Measurements from ENCODE around the gene PRTG. TPM values are rescaled to one million over a fixed set of nuclear protein-coding genes. Genes with fewer than 3 reads are reported as not detected.

Gene PRTG
- total and polyA plus RNA-seq, 2 of the 13 experiments (the other 11 are each of a cell fraction or from before 2014, with no cell fraction given): 13.2 to 22.3 TPM

GRCh38 chr15:55652909-55653495 lies 90.0 kb downstream of the PRTG start:
- Histone ChIP-seq H3K79me2 (ENCODE audit: insufficient read depth, low read length) (no peaks in the 10 kb centered on the region), H2AFZ (ENCODE audit: low read length) (no peak overlapping the region), H3K4me1 (ENCODE audit: insufficient read depth, low read length) (no peaks in the 10 kb centered on the region), H3K9ac (ENCODE audit: insufficient read depth, low read depth, low read length) (no peak overlapping the region), H3K27me3 (ENCODE audit: control insufficient read depth in 1 of 2, insufficient read depth in 2 of 2, low read length in 2 of 2) (no peaks in the 10 kb centered on the region), H4K20me1 (ENCODE audit: insufficient read depth, low read length) (no peaks in the 10 kb centered on the region), H3K27ac (ENCODE audit: extremely low read length, insufficient read depth, low read length) (no peak overlapping the region), H3K36me3 (replicated peaks in 1 of 2; ENCODE audit: control insufficient read depth in 1 of 2, insufficient read depth in 2 of 2, low read length in 2 of 2) (no peaks in the 10 kb centered on the region), H3K4me3 (replicated peaks in 1 of 3; ENCODE audit: insufficient read depth in 1 of 3, low read depth in 2 of 3, low read length in 3 of 3) (no peak overlapping the region), H3K9me3 (ENCODE audit: low read length) (no peaks in the 10 kb centered on the region), H3K4me2 (ENCODE audit: low read depth, low read length) (no peak overlapping the region)
- TF ChIP-seq MAFK (conservative IDR thresholded peaks at IDR 0.05 in 1 of 2, IDR thresholded peaks at IDR 0.05 in 1 of 2; ENCODE audit: low read length in 2 of 2) (peak in 1 of 2 experiments; percentile 50; a peak in 2 of 4 replicates), POLR2A (IDR thresholded peaks at IDR 0.05; ENCODE audit: insufficient read depth in 1 of 2, low read depth in 2 of 2, low read length in 2 of 2) (no peak)
- DNase-seq (ENCODE audit: low spot score) (no peak), FAIRE-seq (no peak), ATAC-seq (no peak)
- CTCF ChIA-PET (ENCODE audit: low intra/inter-chr PET ratio, low total read pairs): no interaction called here
- WGBS (ENCODE audit: low lambda C conversion rate): 97% methylated on average over 3 of the region's 3 CpGs
- POLR2A ChIA-PET: no interaction called here
- intact Hi-C loops (cut with micrococcal nuclease; ENCODE audit: unreplicated experiment) (no loop called here), in situ Hi-C loops (cut with HindIII; ENCODE audit: extremely low pct_ligation_motif_present, low pct_unique_long_range_greater_than_20kb) (loop anchor here (5.0 kb wide), 1 partner anchor 149 kb away; no protein-coding TSS in a partner anchor)
- BruUV-seq (replicated peaks): no TSS peak

GRCh38 chr15:55652359-55652758 lies 90.6 kb downstream of the PRTG start:
- Histone ChIP-seq H3K36me3 (replicated peaks in 1 of 2; ENCODE audit: control insufficient read depth in 1 of 2, insufficient read depth in 2 of 2, low read length in 2 of 2) (no peaks in the 10 kb centered on the region), H3K4me3 (replicated peaks in 1 of 3; ENCODE audit: insufficient read depth in 1 of 3, low read depth in 2 of 3, low read length in 3 of 3) (no peak overlapping the region), H3K4me2 (ENCODE audit: low read depth, low read length) (no peak overlapping the region), H3K9ac (ENCODE audit: insufficient read depth, low read depth, low read length) (no peak overlapping the region), H3K27ac (ENCODE audit: extremely low read length, insufficient read depth, low read length) (no peak overlapping the region), H3K27me3 (ENCODE audit: control insufficient read depth in 1 of 2, insufficient read depth in 2 of 2, low read length in 2 of 2) (no peaks in the 10 kb centered on the region), H3K4me1 (ENCODE audit: insufficient read depth, low read length) (no peaks in the 10 kb centered on the region), H3K79me2 (ENCODE audit: insufficient read depth, low read length) (no peaks in the 10 kb centered on the region), H4K20me1 (ENCODE audit: insufficient read depth, low read length) (no peaks in the 10 kb centered on the region), H3K9me3 (ENCODE audit: low read length) (no peaks in the 10 kb centered on the region), H2AFZ (ENCODE audit: low read length) (no peak overlapping the region)
- DNase-seq (ENCODE audit: low spot score) (no peak), ATAC-seq (no peak), FAIRE-seq (no peak)
- in situ Hi-C loops (cut with HindIII; ENCODE audit: extremely low pct_ligation_motif_present, low pct_unique_long_range_greater_than_20kb) (loop anchor here (5.0 kb wide), 1 partner anchor 150 kb away; no protein-coding TSS in a partner anchor), intact Hi-C loops (cut with micrococcal nuclease; ENCODE audit: unreplicated experiment) (no loop called here)
- WGBS (ENCODE audit: low lambda C conversion rate): 95% methylated on average over 7 of the region's 7 CpGs
- CTCF ChIA-PET (ENCODE audit: low intra/inter-chr PET ratio, low total read pairs): no interaction called here
- POLR2A ChIA-PET: no interaction called here
- no TSS peak for BruUV-seq (replicated peaks)
- TF ChIP-seq ELF4 (CRISPR knock-in tag; IDR thresholded peaks at IDR 0.05; ENCODE audit: borderline replicate concordance) (no peak), FOXA1 (IDR thresholded peaks at IDR 0.05) (no peak), FOXA1 (CRISPR knock-in tag; IDR thresholded peaks at IDR 0.05) (no peak), ZNF280D (CRISPR knock-in tag; IDR thresholded peaks at IDR 0.05) (no peak), ZNF558 (CRISPR knock-in tag; IDR thresholded peaks at IDR 0.05; ENCODE audit: borderline replicate concordance) (no peak), ISL2 (CRISPR knock-in tag; IDR thresholded peaks at IDR 0.05) (no peak), ZFX (CRISPR knock-in tag; IDR thresholded peaks at IDR 0.05; ENCODE audit: low read depth) (no peak), GZF1 (CRISPR knock-in tag; IDR thresholded peaks at IDR 0.05) (no peak), ISX (CRISPR knock-in tag; conservative IDR thresholded peaks at IDR 0.05) (no peak), RBM22 (optimal IDR thresholded peaks at IDR 0.05; ENCODE audit: low read length) (no peak), ZNF362 (CRISPR knock-in tag; IDR thresholded peaks at IDR 0.05; ENCODE audit: borderline replicate concordance) (no peak), GPN1 (CRISPR knock-in tag; IDR thresholded peaks at IDR 0.05; ENCODE audit: borderline replicate concordance) (no peak), ZBTB21 (CRISPR knock-in tag; IDR thresholded peaks at IDR 0.05) (no peak)

Measured in HepG2 (cell line).